ENCODE measurements around the gene TBC1D8.

The TBC1D8 gene

DNA sequence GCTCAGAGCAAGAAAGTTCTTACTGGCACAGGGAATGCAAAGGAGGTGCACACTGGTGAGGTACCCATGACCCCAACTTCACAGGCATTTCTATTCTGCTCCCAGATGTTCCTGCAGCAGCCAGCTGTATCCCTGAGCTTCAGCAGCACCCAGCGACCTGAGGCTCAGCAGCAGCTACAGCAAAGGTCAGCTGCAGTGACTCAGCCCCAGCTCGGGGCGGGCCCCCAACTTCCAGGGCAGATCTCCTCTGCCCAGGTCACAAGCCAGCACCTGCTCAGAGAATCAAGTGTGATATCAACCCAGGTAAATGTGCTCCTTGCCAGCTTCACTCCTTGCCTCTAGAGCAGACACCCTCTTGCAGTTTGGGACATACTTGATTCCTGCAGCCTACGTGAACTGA, 163.2 kb downstream of the TBC1D8 start:
- no peak for DNase-seq (ENCODE audit: low read depth)
- no peak for TF ChIP-seq CTCF (IDR thresholded peaks at IDR 0.05; ENCODE audit: control insufficient read depth, insufficient read depth, low read depth, low read length, missing control alignments)
- H3K4me3 ChIP-seq (ENCODE audit: control insufficient read depth, low read depth, low read length) = no peak overlapping the region

DNA sequence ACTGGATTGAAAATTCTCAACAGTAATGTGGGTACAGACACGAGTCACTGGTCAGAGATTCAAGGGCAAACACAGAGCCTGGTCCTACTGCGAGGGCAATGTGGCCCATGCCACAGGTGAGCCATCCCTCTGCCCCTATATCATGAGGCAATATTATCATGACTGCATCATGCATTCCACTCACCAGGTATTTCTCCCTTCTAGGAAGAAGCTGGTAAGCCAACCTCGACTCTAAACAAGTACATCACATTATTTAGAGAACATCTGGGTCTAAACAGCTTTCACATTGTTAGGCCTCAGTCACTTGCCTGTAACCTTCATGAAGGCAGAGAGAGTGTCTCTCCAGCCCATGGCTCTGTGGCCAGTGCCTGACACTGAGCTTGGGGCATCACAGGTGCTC, 163.6 kb downstream of the TBC1D8 start:
- H3K4me3 ChIP-seq (ENCODE audit: control insufficient read depth, low read depth, low read length) = no peak overlapping the region
- no peak for TF ChIP-seq CTCF (IDR thresholded peaks at IDR 0.05; ENCODE audit: control insufficient read depth, insufficient read depth, low read depth, low read length, missing control alignments)
- DNase-seq (ENCODE audit: low read depth) = no peak

DNA sequence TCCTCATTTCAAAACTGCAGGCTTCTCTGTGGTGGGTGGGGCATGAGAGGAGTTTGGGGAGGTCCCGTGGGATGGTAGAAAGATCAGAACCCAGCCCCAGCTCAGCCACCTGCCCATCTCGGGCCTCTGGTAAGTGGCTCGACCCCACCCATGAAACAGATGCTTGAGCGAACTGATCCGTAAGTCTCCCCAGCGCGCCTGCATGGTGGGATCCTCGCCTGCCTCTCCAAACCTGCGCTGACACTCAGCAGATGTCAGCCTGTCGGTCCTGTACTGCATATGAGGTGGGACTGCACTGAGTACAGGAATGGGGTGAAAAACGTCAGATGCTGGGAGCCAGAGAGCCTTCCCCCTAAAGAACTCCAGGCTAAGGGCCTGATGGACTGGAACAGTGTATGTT, 165.0 kb downstream of the TBC1D8 start:
- no peak overlapping the region for H3K4me3 ChIP-seq (ENCODE audit: control insufficient read depth, low read depth, low read length)
- no peak for TF ChIP-seq CTCF (IDR thresholded peaks at IDR 0.05; ENCODE audit: control insufficient read depth, insufficient read depth, low read depth, low read length, missing control alignments)
- DNase-seq (ENCODE audit: low read depth) = no peak

DNA sequence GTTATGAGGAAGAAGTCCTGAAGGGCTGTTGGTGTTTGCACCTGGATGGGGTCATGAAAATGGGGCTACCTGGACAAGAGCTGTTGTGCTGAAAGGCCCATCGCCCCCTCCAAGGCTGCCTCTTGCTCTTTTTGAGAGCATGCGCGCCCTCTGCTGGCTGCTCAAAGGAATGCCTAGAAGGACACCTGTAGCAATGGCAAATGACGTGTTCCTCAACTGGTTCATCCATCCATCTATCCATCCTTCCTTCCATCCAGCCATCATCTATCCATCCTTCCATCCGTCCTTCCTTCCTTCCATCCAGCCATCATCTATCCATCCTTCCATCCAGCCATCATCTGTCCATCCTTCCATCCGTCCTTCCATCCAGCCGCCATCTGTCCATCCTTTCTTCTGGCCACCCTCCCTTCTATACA, 166.3 kb downstream of the TBC1D8 start:
- H3K4me3 ChIP-seq (ENCODE audit: control insufficient read depth, low read depth, low read length) = no peak overlapping the region
- DNase-seq (ENCODE audit: low read depth) = peak; percentile 24
- TF ChIP-seq CTCF (IDR thresholded peaks at IDR 0.05; ENCODE audit: control insufficient read depth, insufficient read depth, low read depth, low read length, missing control alignments) = peak; percentile 92

DNA sequence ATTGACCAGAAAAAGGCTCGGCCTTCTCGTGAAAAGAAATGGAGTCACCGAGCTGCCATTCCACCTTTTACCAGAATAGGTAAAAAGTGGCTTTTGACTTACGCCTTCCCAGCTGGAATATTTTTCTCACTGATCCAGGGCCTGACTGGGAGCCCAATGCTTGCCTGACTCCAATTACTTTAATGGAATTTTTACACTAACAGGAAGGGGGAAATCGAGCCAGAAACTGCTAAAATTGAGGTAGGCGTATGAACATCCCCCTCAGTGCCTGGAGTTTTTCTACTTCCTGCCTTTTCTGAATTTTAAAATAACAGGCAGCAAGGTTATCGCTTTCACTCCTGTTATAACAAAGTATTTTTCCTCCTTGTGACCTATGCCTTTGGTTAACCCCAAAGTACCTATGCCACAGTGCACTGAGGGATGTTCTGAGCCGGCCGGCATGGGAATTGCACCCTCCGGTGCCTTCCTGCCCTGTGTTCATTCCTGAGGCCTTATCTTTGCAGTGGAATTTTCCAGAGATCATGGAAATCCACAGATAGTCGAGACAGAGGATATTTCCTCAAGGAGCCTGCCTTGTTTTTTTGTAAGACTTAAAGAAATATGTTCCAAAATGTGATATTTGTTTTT, 167.4 kb downstream of the TBC1D8 start:
- TF ChIP-seq CTCF (IDR thresholded peaks at IDR 0.05; ENCODE audit: control insufficient read depth, insufficient read depth, low read depth, low read length, missing control alignments) = no peak
- DNase-seq (ENCODE audit: low read depth) = no peak

DNA sequence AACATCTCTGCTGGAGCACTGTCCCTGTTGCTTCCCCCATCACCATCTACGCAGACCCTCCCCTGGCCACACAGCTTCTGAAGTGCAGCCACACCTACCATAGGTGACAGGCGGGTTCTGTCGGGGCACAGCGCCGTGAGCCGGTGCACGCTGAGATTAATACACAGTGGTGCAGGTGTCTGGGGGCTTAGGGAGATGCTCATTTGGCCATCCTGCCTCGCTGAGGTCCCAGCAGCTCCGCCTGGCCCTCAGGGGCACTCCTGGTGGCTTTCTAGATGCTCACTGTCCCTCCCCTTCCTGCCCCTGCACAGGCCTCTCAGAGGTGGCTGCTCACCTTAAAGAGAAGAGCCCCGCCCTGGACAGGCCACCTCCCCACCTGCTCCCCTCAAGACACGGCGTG, 168.0 kb downstream of the TBC1D8 start:
- no peak overlapping the region for H3K4me3 ChIP-seq (ENCODE audit: control insufficient read depth, low read depth, low read length)
- TF ChIP-seq CTCF (IDR thresholded peaks at IDR 0.05; ENCODE audit: control insufficient read depth, insufficient read depth, low read depth, low read length, missing control alignments) = no peak
- no peak for DNase-seq (ENCODE audit: low read depth)

More for the DNA sequence above, 167.4 kb downstream of the TBC1D8 start:
- H3K4me3 ChIP-seq (ENCODE audit: control insufficient read depth, low read depth, low read length) = no peak overlapping the region
